Glutamatergic neuron (in vitro differentiated cells): Measurements from ENCODE around the gene PPM1L. TPM values are rescaled to one million over a fixed set of nuclear protein-coding genes. Genes with fewer than 3 reads are reported as not detected.

ENCODE experiments used
- DNase-seq: peaks from one replicate; pipeline ENCODE4 v3.0.0; 2022
- H3K27ac Mint-ChIP-seq: one replicate; pipeline ENCODE4 v1.8.0; 2020; ENCODE audit warnings: mild to moderate bottlenecking, mixed read lengths, inconsistent platforms; ENCODE audit not compliant: unreplicated experiment
- H3K27me3 Mint-ChIP-seq: one replicate; pipeline ENCODE4 v1.8.0; 2020; ENCODE audit warnings: mild to moderate bottlenecking, moderate library complexity, mixed read lengths, inconsistent platforms; ENCODE audit not compliant: unreplicated experiment
- H3K36me3 Mint-ChIP-seq: one replicate; pipeline ENCODE4 v1.8.0; 2020; ENCODE audit warnings: mild to moderate bottlenecking, mixed read lengths, inconsistent platforms; ENCODE audit not compliant: unreplicated experiment
- H3K4me1 Mint-ChIP-seq: one replicate; pipeline ENCODE4 v1.8.0; 2020; ENCODE audit warnings: mild to moderate bottlenecking, low read depth, mixed read lengths, inconsistent platforms; ENCODE audit not compliant: unreplicated experiment
- H3K4me3 Mint-ChIP-seq: one replicate; pipeline ENCODE4 v1.8.0; 2020; ENCODE audit warnings: mild to moderate bottlenecking, mixed read lengths, inconsistent platforms; ENCODE audit not compliant: unreplicated experiment
- H3K9me3 Mint-ChIP-seq: one replicate; pipeline ENCODE4 v1.8.0; 2020; ENCODE audit warnings: mild to moderate bottlenecking, moderate library complexity, mixed read lengths, inconsistent platforms; ENCODE audit not compliant: unreplicated experiment
- total RNA-seq: library from RNA; stranded (reverse); fragmentation: NEBNext Ultra II Directional; extraction: Animal tissue kit (Norgen Biotek cat#: 25700); gene quantifications from one replicate; pipeline ENCODE4 v1.2.1, GENCODE V29; 2021; ENCODE audit not compliant: unreplicated experiment
- TF ChIP-seq, protein P1 (sequence below): fragments of 200-600 bp; sonication (generic); IDR thresholded peaks from one replicate; pipeline ENCODE4 v1.5.0; 2021; ENCODE audit not compliant: partially characterized antibody, unreplicated experiment

Gene PPM1L
- total RNA-seq, 1 donor from 2014 or later: 81.4 TPM

DNA sequence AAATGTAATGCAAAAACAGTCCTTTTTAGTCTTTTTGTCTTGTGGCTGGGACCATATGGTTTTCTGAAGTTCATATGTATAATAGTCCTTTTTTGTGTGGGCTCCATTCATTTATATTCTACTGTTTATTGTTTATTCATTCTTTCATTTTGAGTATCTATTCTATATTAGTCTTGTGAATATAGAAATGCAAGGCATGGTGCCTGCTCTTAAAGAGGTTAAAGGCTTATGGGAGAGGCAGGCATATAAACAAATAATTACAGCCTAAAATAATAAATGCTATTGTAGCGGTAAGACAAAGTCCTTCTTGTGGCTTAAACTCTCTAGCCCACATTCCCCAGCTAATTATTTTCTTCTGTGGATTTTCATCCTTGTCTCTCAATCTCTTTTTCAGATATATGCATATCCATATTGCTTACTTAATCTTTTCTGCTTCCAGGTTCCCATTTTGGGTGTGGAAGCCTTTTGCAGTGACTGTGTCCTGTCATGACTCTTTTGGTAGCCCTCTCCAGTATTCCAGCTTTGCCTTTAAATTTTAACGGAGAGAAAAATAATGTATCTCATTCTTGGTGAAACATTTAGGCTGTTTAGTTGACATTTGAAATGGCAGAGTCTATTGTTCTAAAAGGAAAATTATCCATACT, 101.6 kb downstream of the PPM1L start:
- Mint-ChIP-seq H3K27me3 (no peaks in the 10 kb centered on the region), H3K4me1 (peaks cover 32% of the 10 kb centered on the region), H3K36me3 (no peaks in the 10 kb centered on the region), H3K4me3 (no peak overlapping the region), H3K9me3 (peaks cover 4% of the 10 kb centered on the region), H3K27ac (peak overlapping the region; percentile 39)
- TF ChIP-seq, protein P1, sequence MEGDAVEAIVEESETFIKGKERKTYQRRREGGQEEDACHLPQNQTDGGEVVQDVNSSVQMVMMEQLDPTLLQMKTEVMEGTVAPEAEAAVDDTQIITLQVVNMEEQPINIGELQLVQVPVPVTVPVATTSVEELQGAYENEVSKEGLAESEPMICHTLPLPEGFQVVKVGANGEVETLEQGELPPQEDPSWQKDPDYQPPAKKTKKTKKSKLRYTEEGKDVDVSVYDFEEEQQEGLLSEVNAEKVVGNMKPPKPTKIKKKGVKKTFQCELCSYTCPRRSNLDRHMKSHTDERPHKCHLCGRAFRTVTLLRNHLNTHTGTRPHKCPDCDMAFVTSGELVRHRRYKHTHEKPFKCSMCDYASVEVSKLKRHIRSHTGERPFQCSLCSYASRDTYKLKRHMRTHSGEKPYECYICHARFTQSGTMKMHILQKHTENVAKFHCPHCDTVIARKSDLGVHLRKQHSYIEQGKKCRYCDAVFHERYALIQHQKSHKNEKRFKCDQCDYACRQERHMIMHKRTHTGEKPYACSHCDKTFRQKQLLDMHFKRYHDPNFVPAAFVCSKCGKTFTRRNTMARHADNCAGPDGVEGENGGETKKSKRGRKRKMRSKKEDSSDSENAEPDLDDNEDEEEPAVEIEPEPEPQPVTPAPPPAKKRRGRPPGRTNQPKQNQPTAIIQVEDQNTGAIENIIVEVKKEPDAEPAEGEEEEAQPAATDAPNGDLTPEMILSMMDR: no peak
- DNase-seq: no peak

DNA sequence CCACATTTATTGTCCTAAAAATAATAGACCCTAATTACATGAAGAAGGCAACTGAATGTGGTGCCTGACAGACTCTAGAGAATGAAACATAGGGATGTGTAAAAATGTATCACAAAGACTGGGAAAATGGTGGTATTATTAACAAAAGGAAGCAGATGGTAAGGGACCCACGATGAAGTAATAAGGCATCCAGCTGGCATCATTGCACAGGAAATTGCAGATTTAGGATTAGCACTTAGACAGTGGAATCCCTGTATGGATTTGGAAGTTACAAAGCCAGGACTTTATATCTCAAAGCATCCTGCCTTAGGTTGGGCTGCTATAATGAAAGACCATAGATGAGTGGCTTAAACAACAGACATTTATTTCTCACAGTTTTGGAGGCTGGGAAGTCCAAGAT, 104.3 kb downstream of the PPM1L start:
- Mint-ChIP-seq H3K4me1 (peaks cover 32% of the 10 kb centered on the region), H3K9me3 (peaks cover 4% of the 10 kb centered on the region), H3K27me3 (no peaks in the 10 kb centered on the region)

DNA sequence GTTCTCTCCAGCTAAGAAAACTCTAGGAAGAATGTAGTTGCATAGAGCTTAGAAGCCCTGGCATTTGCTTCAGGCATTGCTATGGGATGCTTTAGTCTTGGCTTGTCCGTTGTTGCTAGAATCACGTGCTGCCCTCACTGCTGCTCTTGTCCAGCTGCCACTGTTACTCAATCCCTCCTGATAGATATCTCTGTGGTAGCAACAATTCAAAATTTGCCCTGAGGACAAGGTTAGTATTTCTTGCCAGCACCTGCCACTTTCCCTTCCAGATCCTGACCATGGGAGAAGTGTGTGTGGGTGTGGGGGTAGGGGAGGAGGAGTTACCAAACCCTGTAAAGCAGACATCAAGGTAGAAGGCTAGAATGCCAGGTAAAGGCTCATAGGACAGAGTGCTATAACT, 113.8 kb downstream of the PPM1L start:
- DNase-seq: peak; percentile 32
- peak overlapping the region; percentile 85 for H3K4me3 Mint-ChIP-seq
- TF ChIP-seq, protein P1: no peak
- H3K27ac Mint-ChIP-seq: peak overlapping the region; percentile 99
- peaks cover 43% of the 10 kb centered on the region for H3K4me1 Mint-ChIP-seq
- H3K36me3 Mint-ChIP-seq: no peaks in the 10 kb centered on the region
- peaks cover 2% of the 10 kb centered on the region for H3K27me3 Mint-ChIP-seq
- peaks cover 5% of the 10 kb centered on the region for H3K9me3 Mint-ChIP-seq

More for the DNA sequence above, 104.3 kb downstream of the PPM1L start:
- no peaks in the 10 kb centered on the region for H3K36me3 Mint-ChIP-seq
- no peak overlapping the region for H3K27ac Mint-ChIP-seq
- no peak for DNase-seq
- TF ChIP-seq, protein P1: no peak
- H3K4me3 Mint-ChIP-seq: no peak overlapping the region

DNA sequence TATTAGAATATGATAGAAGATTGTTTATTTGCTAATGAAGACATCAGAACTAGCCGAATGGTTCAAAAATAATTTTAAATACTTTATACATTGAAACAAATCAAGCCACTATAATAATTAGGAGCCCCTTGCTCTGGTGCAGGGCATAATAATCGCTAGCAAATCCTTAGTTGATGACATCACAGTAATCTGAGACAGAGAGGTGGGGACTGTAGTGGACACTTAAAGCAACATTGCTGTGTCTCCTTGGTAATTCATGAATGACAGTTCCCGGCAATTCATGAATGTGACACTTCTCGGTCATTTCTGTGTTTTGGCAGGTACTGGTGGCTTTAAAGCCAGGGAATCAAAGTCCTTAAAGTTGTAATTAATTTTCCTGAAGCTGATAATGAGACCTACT, 114.3 kb downstream of the PPM1L start:
- no peak for DNase-seq

DNA sequence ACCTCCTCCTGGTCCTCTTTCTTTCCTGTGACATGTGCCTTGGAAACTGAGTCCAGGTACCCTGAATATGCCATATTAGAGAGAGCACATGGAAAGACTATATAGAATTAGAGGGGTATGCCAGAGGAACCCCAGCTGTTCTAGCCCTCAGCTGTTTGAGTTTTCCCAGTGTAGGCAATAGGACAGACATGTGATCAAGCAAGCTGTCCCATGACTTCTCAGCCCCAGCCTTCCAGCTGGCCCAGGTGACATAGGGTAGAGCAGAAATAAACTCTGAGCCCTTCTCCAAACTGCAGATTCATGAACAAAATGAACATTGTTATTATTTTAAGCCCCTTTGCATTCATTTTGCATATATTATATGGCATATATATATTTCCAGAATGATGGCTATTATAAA, 118.7 kb downstream of the PPM1L start:
- peaks cover 7% of the 10 kb centered on the region for H3K9me3 Mint-ChIP-seq
- H3K4me3 Mint-ChIP-seq: no peak overlapping the region
- TF ChIP-seq, protein P1: no peak

More for the DNA sequence above, 114.3 kb downstream of the PPM1L start:
- TF ChIP-seq, protein P1: no peak
- H3K9me3 Mint-ChIP-seq: peaks cover 5% of the 10 kb centered on the region
- peaks cover 44% of the 10 kb centered on the region for H3K4me1 Mint-ChIP-seq
- H3K4me3 Mint-ChIP-seq: peak overlapping the region; percentile 85
- peak overlapping the region; percentile 99 for H3K27ac Mint-ChIP-seq
- H3K36me3 Mint-ChIP-seq: no peaks in the 10 kb centered on the region
- peaks cover 2% of the 10 kb centered on the region for H3K27me3 Mint-ChIP-seq

More for the DNA sequence above, 118.7 kb downstream of the PPM1L start:
- no peak for DNase-seq
- Mint-ChIP-seq H3K36me3 (no peaks in the 10 kb centered on the region), H3K27ac (no peak overlapping the region), H3K27me3 (peaks cover 2% of the 10 kb centered on the region), H3K4me1 (peaks cover 48% of the 10 kb centered on the region)
